HG03521 (cell line): Measurements from ENCODE around the gene RMI2.
A peak's percentile ranks its signal among the peaks of the same experiment; 100 is the strongest.
"Not testable (repeated sequence)": the region's sequence is repeated elsewhere in the genome, so short reads cannot be mapped to it uniquely, and the experiment has no call there.

Experiments
- ATAC-seq: cut with Tn5 transposase; IDR thresholded peaks from one replicate; pipeline ENCODE4 v1.9.1; 2021; ENCODE audit warnings: mild to moderate bottlenecking, moderate library complexity; ENCODE audit not compliant: unreplicated experiment

Gene RMI2

DNA sequence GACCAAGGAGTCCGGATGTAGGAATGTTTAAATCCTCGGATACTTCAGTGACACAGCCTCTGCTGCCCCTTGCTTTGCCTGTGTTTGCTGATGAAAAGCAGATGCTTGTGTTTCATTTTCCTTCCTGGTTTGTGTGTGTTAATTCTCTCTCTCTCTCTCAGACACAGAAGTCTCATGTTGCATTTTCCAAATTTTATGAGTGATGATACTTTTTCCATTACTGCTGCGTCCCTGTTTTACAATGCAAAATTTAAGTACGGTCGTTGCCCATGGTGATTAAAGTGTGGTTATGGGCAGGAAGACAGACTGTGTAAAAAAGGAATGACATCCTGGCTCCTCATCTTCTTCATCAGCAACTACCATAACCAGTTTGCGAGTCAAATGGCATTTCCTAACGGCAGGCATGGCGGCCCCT, 5.7 kb downstream of the RMI2 start:
- ATAC-seq = no peak

DNA sequence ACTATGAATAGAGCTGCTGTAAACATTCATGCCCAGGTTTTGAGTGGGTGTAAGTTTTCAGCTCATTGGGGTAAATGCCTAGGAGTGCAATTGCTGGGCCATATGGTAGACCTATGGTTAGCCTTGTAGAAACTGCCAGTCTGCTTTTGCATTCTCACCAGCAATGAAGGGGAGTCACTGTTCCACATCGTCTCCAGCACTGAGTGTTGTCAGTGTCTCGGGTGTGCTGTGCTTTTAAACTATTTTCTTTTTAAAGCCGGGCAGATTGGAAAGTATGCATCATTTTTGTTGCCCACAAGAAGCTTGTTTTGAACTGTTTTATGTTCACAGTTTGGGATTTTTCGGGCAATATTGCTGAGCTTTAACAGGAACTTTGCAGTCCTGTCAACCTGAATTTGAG, 7.9 kb downstream of the RMI2 start:
- ATAC-seq = no peak

DNA sequence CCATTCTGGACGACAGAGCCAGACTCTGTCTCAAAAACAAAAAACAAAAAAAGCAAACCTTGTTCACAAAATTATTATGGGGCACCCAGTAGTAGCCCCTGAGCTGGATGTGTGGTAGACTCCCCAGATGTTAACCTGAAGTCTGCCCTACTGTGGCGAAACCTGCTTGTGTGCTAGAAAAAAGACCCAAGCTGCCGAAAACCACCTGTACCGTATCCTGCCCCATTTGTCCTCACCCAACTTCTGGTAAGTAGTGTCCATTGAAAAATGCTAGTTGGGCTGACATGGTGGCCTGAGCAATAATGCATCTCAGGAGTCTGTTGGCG, 9.1 kb downstream of the RMI2 start:
- ATAC-seq = peak; percentile 20

DNA sequence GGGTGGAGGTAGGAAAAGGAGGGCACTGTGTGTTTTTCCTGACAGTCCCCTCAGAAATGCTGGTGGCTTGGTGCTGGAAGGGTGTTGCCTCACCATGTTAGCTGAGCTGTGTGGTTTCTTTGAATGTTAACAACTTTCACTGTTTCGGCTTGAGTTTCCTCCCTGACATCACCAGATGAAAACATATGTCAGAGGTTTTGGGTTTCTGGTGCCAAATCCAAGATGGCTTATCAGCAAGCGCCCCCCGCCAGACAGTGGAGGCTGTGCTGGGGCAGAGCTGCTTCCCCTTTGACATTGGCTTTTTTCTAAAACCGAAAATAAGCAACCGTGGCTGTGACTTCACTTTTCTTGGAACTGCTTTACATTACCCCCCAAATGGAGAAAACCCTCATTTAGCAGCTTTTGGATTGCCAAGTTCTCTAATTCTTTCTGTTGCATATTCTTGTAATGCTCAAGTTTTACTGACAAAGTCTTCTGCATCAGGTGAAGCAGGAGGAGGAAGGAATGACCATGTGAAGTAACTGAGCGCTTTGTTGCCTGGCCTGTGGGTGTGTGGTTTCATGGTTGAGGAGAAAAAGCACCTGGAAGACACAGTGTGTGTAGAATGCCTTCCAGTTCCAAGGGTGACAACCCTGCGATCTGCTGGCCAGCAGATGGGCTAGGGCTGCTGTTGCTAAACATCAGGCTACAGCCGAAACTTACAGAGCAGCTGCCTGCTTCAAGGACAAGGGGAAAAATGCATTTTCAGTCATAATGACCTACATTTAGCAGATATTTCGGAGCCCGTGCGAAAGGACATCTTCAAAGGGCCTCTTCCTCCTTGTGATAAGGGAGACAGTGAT, 9.7 kb downstream of the RMI2 start:
- ATAC-seq = peak; percentile 62

DNA sequence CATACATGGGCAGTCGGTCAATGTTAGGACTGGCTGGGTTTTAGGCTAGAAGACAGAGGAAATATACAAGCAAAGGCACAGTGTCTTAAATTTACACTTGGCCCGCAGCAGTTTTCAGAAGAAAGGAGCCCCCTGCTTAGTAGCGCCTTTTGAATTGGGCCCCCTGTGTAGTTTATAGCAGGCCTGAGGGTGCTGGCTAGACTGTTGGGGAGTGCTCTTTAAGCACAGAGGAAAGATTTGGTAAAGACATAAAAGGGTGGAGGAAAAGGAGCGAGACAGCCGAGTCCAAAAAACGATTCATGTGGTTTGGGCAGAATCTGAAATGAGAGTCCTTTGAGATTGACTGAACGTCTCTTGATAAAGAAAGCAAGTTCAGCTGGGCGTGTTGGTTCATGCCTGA, 10.6 kb downstream of the RMI2 start:
- ATAC-seq = no peak

DNA sequence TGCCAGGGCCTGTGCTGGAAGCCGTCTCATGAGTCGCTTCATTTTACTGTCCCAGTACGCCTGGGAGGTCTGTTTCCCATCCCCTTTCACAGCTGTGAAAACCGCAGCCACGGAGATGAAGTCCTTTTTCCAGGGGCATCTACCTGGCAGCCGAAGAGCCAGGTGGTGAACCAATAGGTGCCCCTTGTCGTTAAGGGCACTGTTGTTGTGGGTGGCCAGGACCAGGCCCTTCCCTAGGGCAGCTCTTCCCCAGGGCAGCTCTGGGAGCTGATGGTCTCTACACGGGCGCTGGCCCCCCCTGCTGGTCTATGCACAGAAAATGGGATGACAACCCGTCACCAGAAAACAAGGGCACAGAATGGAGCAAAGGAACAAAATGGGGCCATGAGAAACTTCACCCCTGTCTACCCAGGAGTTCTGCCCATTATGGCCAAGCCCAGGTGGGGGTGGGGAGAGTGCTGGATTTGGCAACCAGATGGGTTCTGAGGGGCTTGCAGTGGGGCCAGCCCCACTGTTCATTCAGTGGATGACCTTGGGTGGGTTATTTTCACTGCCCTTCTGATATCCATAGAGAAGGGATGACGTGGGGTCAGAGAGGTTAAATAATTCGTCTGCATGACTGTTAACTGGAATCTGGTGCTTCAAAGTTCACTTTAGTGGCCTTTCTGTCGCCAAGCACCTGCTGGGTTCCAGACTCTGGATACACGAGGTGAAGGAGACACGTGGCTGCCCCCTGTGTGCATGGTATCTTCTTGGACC, 11.5 kb downstream of the RMI2 start:
- ATAC-seq = no peak

DNA sequence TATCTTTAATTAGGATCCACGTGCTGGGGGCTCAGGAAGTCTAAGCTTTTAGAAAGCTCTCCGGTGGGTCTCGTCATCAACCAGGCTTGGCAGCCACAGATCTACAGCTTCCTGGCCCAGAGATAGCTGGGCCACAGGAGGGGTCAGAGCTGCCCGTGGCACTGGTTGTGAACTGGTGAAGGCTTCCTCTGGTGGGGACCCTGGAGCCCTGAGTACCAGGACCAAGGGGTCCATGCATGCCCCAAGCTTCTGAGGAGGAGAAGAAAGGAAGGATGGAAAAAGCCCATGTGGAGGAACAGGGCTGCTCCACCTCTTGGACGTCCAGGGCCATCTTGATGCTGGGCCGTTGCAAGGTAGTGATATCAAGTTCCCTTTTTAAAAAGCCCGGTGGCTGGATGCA, 13.3 kb downstream of the RMI2 start:
- ATAC-seq = no peak

DNA sequence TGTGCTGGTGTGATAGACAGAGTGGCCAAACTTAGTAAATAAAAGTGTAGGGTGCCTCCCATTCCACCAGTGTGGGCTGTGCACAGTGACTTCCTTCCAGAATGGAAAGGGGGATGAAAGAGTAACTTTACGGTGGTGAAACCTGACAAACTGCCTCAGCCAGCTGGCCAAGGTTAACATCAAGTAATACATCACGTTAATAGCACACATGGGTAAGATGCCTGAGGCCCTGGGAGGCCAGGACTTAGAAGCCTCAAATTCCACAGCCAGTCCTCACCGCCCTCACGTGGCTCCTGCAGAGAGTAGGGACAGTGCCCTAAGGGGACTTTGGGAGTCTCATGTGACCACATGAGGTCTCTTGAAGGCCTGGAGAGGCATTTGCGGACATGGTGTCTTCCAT, 14.1 kb downstream of the RMI2 start:
- no peak for ATAC-seq

DNA sequence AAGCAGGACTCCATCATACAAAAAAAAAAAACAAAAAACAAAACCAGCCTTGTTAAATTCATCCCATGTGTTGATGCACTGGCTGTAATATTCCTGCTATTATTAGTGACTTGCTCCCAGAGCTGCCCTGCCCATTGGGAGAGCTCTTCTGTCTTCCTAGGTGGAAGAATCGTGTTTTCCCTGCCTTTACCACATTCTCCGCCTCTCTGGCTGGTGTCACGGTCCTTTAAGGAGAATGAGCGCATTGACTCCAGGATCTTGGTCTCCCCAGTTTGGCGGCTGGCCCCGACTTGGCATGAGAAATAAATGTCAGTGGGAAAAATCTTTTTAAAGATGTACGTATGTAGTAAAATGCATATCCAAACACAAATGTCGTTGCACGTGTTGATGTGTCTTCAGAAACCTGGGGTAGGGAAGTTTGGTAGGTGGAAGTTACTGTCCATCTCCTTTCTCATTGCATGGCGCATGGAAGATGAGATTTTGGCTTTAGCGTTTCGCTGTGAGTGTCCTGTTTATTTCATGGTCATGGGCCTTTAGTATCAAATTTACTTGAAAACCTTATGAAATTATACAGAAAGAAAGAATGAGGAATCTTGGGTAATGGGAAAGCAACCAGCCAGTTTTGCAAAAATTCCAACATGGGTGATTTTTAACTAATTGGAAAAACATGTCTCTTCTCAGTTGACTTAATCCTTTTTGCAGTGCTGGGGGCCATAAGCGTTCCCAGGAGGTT, 15.5 kb downstream of the RMI2 start:
- no peak for ATAC-seq

DNA sequence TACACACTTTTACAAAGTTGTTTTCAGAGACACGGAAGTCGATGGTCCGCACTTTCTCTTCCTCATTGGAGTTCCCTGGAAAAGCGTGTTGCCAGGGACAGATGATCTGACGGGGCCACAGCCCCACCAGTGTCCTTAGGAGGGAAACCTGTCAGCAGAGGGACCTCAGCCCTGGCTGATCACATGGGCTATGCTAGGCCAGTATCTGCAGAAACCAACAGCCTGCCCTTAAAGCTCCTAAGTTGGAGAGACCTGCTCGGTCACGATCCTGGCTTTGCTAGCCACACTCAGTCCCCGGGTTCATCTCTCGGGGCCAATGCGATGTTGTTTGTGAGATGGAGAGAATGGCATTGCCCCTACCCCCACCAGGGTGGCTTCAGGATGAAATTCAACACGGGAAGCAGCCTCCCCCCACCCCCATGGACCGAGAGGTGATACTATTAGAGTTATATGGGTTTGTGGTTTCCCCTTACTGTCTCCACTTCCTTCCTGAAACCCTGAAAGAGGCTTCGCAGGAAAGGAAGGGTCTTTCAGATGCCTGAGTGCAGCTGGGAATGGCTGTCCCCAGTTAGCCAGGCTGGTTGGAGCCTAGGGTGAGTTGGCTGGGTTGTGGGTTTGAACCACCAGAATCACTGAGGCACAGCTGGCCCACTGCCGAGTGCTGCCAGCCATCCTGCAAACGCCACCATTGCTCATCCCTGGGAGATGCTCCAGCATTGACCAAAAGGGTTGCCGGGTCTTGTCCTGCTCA, 16.6 kb downstream of the RMI2 start:
- ATAC-seq = no peak

DNA sequence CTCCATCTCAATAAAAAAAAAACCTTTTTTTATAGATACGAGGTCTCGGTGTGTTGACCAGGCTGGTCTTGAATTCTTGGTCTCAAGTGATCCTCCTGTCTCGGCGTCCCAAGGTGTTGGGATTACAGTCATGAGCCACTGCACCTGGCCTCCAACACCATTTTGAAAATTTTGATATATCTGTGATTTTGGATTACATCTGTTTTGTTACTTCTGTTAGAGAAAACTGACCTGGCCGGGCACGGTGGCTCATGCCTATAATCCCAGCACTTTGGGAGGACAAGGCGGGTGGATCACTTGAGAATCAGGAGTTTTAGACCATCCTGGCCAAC, 18.6 kb downstream of the RMI2 start:
- ATAC-seq = no peak

DNA sequence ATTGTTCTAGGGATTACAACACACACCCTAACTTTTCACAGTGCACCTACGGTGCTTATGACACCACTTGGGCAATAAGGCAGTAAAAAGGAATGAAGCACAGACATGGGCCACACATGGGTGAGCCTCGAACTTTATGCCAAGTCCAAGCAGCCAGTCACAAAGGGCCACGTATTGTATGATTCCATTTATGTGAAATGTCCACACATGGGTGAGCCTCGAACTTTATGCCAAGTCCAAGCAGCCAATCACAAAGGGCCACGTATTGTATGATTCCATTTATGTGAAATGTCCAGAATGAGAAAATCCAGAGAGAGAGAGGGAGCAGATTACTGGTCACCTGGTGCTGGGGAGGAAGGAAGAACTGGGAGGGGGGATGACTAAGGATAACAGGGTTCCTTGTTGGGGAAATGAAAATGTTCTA, 22.2 kb downstream of the RMI2 start:
- no peak for ATAC-seq

DNA sequence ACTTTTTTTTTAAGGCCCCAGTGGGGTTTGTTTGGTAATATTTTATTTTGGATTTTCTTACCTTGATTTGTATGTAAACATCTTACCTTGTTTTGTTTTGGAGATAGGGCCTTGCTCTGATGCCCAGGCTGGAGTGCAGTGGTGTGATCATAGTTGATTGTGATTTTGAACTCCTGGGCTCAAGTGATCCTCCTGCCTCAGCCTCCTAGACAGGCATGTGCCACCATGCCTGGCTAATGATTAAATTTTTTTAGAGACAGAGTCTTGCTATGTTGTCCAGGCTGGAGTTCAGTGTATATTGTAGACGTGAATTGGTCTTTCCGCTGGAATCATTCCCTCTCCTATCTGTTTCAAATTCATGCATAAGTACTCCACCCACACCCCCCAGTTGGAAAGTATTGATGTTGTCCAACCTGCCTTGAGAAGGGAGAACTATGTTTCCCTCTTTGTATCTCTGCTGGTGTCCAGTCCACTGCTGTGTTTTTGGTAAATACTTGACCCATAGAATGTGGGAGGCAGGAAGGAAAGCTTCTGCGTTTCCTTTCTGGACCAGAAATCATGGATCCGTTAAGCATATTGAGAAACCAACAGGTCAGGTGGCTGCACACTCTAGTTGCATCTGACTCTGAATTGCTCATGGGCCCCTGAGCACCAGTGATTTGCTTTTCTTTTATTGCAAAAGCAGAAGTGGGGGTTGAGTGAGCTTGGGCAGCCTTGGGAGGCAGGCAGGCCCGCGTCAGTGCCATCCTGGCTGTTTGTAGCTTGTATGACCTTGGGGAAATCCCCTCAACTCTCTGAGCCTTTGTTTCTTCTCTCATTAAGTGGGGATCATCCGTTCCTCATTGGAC, 25.0 kb downstream of the RMI2 start:
- no peak for ATAC-seq

DNA sequence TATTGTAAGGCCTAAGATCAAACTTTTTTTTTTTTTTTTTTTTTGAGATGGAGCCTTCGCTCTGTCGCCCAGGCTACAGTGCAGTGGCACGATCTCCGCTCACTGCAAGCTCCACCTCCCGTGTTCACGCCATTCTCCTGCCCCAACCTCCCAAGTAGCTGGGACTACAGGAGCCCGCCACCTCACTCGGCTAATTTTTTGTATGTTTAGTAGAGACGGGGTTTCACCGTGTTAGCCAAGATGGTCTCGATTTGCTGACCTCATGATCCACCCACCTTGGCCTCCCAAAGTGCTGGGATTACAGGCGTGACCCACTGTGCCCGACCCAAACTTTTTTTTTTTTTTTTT, 25.6 kb downstream of the RMI2 start:
- not testable (repeated sequence) for ATAC-seq

DNA sequence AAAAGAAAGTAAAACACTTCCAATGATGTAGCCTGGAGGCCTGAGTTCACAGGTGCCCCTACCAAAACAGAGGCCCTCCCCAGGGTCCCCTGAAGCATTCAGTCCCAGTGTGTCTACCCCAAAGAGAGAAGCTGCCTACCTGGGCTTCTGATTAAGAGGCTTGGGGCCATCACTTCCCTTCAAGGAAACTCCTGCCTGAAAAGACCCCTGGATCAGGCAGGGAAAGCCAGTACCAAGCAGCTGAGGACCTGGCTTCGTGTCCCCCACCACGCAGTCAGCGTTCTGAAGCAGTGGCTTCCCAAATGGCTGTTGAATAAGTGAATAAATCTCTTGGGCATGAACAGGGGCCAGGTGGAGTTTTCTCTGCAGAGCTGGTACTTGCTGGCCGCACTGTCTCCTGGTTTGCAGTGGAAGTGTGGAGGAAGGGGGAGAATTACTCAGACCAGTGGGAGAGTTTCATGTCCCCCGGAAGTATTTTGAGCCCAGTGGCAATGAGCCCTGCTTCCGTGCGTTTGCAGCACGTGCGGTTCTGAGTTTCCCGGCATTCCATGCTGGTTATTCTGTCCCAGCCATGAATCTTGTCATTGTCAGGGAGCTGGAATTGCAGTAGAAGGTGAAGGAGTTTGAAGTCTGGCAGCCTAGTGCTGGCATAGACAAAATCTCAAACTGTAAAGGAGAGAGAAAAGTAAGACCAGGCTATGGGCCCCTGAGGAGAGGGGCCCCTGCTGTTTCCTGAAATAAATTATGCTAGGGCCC, 27.0 kb downstream of the RMI2 start:
- no peak for ATAC-seq

DNA sequence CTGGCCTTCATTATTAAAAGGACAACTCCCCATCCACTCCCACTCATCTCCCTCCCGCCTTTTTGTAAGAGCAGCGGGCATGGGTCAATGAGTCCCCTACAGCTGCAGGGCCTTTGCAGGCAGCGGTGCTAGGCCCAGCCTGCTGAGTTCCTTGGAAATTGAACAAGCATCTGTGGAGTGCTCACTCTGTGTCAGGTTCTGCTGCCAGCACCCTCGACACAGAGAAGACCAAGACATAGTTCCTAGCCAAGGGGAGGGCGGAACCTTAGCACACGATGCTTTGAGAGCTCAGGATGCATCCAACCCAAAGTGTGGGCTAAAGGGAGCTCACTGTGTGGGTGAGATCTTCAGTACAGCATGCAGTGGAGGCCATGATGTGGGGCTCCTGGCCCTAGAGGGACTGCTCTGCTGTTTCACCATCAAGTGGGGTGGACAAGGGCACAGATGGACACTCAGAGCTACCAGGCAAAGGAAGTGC, 27.6 kb downstream of the RMI2 start:
- no peak for ATAC-seq

DNA sequence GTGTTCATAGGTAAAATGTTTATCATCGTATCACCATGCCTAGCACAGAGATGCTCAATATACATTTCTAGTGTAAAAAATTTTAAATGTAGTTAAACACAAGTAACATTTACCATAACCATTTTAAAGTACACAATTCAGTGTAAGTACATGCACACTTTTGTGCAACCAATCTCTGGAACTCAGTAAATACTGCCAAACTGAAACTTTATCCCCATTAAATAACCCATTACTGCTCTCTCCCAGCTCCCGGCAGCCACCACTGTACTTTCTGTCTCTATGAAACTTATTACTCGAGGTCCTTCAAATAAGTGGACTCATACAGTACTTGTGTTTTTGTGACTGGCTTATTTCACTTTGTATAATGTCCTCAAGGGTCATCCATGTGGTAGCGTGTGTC, 29.0 kb downstream of the RMI2 start:
- ATAC-seq = no peak

DNA sequence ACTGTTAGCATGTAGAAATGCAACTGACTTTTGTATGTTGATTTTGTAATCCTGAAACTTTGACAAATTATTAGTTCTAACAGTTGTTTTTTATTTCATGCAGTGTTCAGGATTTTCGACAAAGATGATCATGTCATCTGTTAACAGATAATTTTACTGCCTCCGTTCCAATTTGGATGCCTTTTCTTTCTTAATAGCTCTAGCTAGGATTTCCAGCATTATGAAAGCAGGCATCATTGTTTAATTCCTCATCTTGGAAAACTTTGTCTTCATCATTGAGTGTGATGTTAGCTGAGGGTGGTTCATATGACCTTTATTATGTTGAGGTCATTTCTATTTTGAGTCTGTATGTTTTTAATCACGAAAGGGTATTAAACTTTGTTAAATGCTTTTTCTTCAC, 31.9 kb downstream of the RMI2 start:
- ATAC-seq = no peak

DNA sequence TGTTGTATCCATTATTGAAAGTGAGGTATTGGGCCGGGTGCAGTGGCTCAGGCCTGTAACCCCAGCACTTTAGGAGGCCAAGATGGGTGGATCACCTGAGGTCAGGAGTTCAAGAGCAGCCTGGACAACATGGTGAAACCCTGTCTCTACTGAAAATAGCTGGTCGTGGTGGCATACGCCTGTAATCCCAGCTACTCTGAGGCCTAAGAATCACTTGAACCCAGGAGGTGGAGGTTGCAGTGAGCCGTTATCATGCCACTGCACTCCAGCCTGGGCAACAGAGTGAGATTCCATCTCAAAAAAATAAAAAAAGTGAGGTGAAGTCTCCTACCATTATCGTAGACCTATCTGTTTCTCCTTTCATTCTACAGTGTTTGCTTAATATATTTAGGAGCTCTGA, 33.7 kb downstream of the RMI2 start:
- ATAC-seq = not testable (repeated sequence)

DNA sequence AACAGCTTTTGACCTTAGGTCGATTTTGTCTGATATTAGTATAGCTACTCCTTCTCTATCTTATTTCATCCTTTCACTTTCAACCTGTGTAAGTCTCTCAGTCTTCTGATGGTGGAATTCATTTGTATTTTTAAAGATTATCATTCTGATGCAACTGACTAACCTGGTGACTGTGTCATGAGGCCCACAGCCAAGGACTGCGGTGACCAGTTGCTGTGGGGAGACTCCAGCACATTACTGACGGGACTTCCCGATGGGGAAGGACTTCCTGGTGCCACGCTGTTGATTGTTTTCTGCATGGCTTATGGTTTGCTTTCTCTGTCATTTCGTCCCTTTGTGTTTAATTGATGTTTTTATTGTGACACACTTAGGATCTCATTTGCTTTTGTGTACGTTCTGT, 34.2 kb downstream of the RMI2 start:
- ATAC-seq = no peak
